Naive thymus-derived CD4-positive, alpha-beta T cell (primary cell): ENCODE measurements around the gene ANKLE2. TPM values are rescaled to one million over a fixed set of nuclear protein-coding genes. Genes with fewer than 3 reads are reported as not detected.

Source experiments
- ATAC-seq: fragments of 150-1000 bp; cut with Tn5 transposase; 2 replicates; pipeline ENCODE4 v1.10.0; 2021; ENCODE audit warnings: mild to moderate bottlenecking, moderate library complexity
- CTCF ChIA-PET: fragments of 350-600 bp; sonication (Branson Sonifier 250); formaldehyde crosslinking; loops from one replicate; lab custom pipeline; 2021; ENCODE audit warnings: antibody characterized with exemption; lab: Charles Lee
- POLR2A ChIA-PET: fragments of 350-600 bp; sonication (Branson Sonifier 250); formaldehyde crosslinking; loops from one replicate; lab custom pipeline; 2021; ENCODE audit warnings: antibody characterized with exemption, inconsistent platforms; lab: Charles Lee
- DNase-seq, 9 donors: peaks; one replicate each; pipeline versions ENCODE4 v3.0.0 to v3.0.0-alpha.2; 2020 to 2022; ENCODE audit warnings: mixed read lengths in 1 of 9
- H3K27ac ChIP-seq: one replicate; pipeline ENCODE4 v1.7.0; 2013; ENCODE audit warnings: mild to moderate bottlenecking, low read depth, low read length, moderate library complexity
- H3K27me3 ChIP-seq, 2 donors: one replicate each; pipeline ENCODE4 v1.7.0; 2013; ENCODE audit warnings: low read length in 2 of 2, mild to moderate bottlenecking in 2 of 2, moderate library complexity in 2 of 2; ENCODE audit not compliant: control insufficient read depth in 2 of 2, insufficient read depth in 2 of 2
- H3K36me3 ChIP-seq, 3 experiments: 1 replicate in 2 of 3; 2 replicates in 1 of 3; pipeline ENCODE4 v1.7.0; 2013; ENCODE audit warnings: low read length in 3 of 3, mild to moderate bottlenecking in 3 of 3, moderate library complexity in 1 of 3; ENCODE audit not compliant: insufficient read depth in 3 of 3, control insufficient read depth in 2 of 3
- H3K4me1 ChIP-seq, 2 donors: one replicate each; pipeline ENCODE4 v1.7.0; 2013; ENCODE audit warnings: low read length in 2 of 2, mild to moderate bottlenecking in 2 of 2, moderate library complexity in 1 of 2; ENCODE audit not compliant: control insufficient read depth in 2 of 2, insufficient read depth in 2 of 2
- H3K4me3 ChIP-seq: 2 replicates; pipeline ENCODE4 v1.7.0; 2013; ENCODE audit warnings: mild to moderate bottlenecking, low read length
- H3K9me3 ChIP-seq, 3 experiments: 1 replicate in 2 of 3; 2 replicates in 1 of 3; pipeline ENCODE4 v1.7.0; 2013; ENCODE audit warnings: low read length in 3 of 3; ENCODE audit not compliant: control insufficient read depth in 2 of 3
- H3K27ac Mint-ChIP-seq, 9 donors: one replicate each; pipeline ENCODE4 v1.8.0; 2020 to 2022; ENCODE audit warnings: mixed read lengths in 9 of 9, mild to moderate bottlenecking in 8 of 9, moderate library complexity in 5 of 9, inconsistent platforms in 2 of 9
- H3K27me3 Mint-ChIP-seq, 5 donors: one replicate each; pipeline ENCODE4 v1.8.0; 2021 to 2022; ENCODE audit warnings: mixed read lengths in 5 of 5, mild to moderate bottlenecking in 1 of 5
- H3K36me3 Mint-ChIP-seq, 5 donors: one replicate each; pipeline ENCODE4 v1.8.0; 2020 to 2022; ENCODE audit warnings: mixed read lengths in 5 of 5, mild to moderate bottlenecking in 3 of 5, inconsistent platforms in 1 of 5
- H3K4me1 Mint-ChIP-seq, 7 donors: one replicate each; pipeline ENCODE4 v1.8.0; 2020 to 2022; ENCODE audit warnings: mixed read lengths in 7 of 7, mild to moderate bottlenecking in 3 of 7, inconsistent platforms in 1 of 7
- H3K4me3 Mint-ChIP-seq, 10 donors: one replicate each; pipeline ENCODE4 v1.8.0; 2020 to 2022; ENCODE audit warnings: mild to moderate bottlenecking in 10 of 10, mixed read lengths in 10 of 10, moderate library complexity in 6 of 10, inconsistent platforms in 2 of 10
- H3K9me3 Mint-ChIP-seq, 11 donors: one replicate each; pipeline ENCODE4 v1.8.0; 2020 to 2022; ENCODE audit warnings: mixed read lengths in 11 of 11, mild to moderate bottlenecking in 4 of 11, inconsistent platforms in 1 of 11, moderate library complexity in 1 of 11
- intact Hi-C, 2 donors: fragments of 100-400 bp; cut with micrococcal nuclease; formaldehyde crosslinking; loops; one replicate each; pipeline ENCODE4 v1.15.1; 2023
- polyA plus RNA-seq, 2 donors: library from polyadenylated mRNA; unstranded; fragments of 300-500 nt; fragmentation: Illumina TruSeq; gene quantifications; one replicate each; pipeline ENCODE4 v1.2.3, GENCODE V29; 2021
- total RNA-seq, 6 experiments: library from RNA in 5 of 6; stranded (reverse) in 5 of 6; gene quantifications; 1 replicate in 5 of 6; 2 replicates in 1 of 6; pipeline ENCODE4 v1.2.3 and lab custom pipeline; 2021 to 2026

Gene ANKLE2
- total and polyA plus RNA-seq, 7 experiments from 2014 or later, result 21.5 to 95.5 (median 78.9) TPM

- H3K36me3 ChIP-seq, result peaks cover 20 to 93% (median 31%) of the 10 kb centered on the region in 3 experiments
- H3K4me3 Mint-ChIP-seq, result no peak overlapping the region
- peaks cover 5 to 11% (median 7%) of the 10 kb centered on the region in 7 donors for H3K4me1 Mint-ChIP-seq
- H3K27me3 ChIP-seq, result no peaks in the 10 kb centered on the region
- ChIA-PET POLR2A (no interaction called here), CTCF (no interaction called here)
- H3K27ac Mint-ChIP-seq, result no peak overlapping the region
- no peak overlapping the region for H3K27ac ChIP-seq
- H3K9me3 Mint-ChIP-seq, result peaks cover 0 to 3% (median 0%) of the 10 kb centered on the region in 11 donors
- peaks cover 9 to 53% (median 24%) of the 10 kb centered on the region in 5 donors for H3K36me3 Mint-ChIP-seq
- no peak overlapping the region for H3K4me3 ChIP-seq
- intact Hi-C loops, result no loop called here
- no peaks in the 10 kb centered on the region for H3K9me3 ChIP-seq
- H3K4me1 ChIP-seq, result peaks cover 0 to 3% of the 10 kb centered on the region in 2 donors
- ATAC-seq, result no peak
- DNase-seq, result no peak
- H3K27me3 Mint-ChIP-seq, result no peaks in the 10 kb centered on the region
These were observed 14.2 kb downstream of the ANKLE2 start for GRCh38 chr12:132747395-132747794.

DNA sequence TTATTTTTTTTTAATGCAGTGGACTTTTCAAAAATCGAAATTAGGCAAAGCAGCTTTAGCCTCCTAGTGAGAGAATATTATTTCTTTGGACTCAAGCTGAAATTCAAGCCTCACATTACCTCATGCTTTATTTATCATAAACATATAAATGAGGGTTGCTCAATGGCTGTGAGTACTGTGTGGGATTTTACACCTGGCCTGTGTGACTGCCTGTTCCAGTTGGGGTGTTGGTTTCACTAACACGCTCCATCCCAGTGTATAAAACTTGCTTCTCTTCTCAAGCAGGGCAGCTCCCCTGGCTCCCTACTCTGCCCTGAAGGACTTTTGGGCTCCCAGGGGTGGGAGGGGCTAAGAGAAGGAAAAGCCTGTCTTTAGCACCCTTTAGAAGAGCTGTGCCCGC lies 15.0 kb downstream of the ANKLE2 start:
- intact Hi-C loops, result no loop called here
- H3K4me1 ChIP-seq, result peaks cover 0 to 6% of the 10 kb centered on the region in 2 donors
- no peaks in the 10 kb centered on the region for H3K27me3 ChIP-seq
- ChIA-PET CTCF (interaction anchor here (0.5 kb wide), 1 partner anchor 55 kb away, joined by 4 read pairs; no protein-coding TSS in a partner anchor), POLR2A (no interaction called here)
- ATAC-seq (no peak), DNase-seq (no peak)
- H3K4me3 ChIP-seq, result no peak overlapping the region
- Mint-ChIP-seq H3K4me1 (peaks cover 5 to 15% (median 9%) of the 10 kb centered on the region in 7 donors), H3K36me3 (peaks cover 10 to 61% (median 29%) of the 10 kb centered on the region in 5 donors), H3K9me3 (peaks cover 0 to 3% (median 0%) of the 10 kb centered on the region in 11 donors), H3K4me3 (no peak overlapping the region), H3K27ac (no peak overlapping the region), H3K27me3 (no peaks in the 10 kb centered on the region)
- no peaks in the 10 kb centered on the region for H3K9me3 ChIP-seq
- H3K27ac ChIP-seq, result no peak overlapping the region
- H3K36me3 ChIP-seq, result peaks cover 24 to 97% (median 34%) of the 10 kb centered on the region in 3 experiments

DNA sequence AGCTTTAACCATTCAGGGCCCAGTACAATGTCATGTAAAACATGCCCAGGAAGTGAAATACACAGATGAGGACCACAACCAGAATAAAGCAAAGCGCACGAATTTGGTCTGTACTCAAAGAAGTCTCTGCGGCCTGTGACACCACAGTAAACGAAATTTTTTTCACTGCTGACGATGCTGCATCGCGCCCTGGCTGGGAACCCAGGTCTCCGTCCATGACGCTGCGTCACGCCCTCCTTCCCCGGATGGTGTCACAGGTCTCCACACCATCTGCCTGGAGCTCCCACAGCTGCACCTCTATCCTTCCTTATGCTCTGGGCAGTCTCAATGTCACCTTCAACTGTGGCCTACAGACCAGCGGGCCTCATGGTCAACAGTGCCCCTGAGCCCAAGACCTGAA lies 17.8 kb downstream of the ANKLE2 start:
- no peaks in the 10 kb centered on the region for H3K9me3 ChIP-seq
- intact Hi-C loops, result no loop called here
- Mint-ChIP-seq H3K9me3 (peaks cover 0 to 3% (median 0%) of the 10 kb centered on the region in 11 donors), H3K4me1 (peaks cover 6 to 15% (median 10%) of the 10 kb centered on the region in 7 donors), H3K27ac (no peak overlapping the region), H3K36me3 (peaks cover 14 to 77% (median 30%) of the 10 kb centered on the region in 5 donors), H3K4me3 (no peak overlapping the region), H3K27me3 (no peaks in the 10 kb centered on the region)
- peaks cover 0 to 6% of the 10 kb centered on the region in 2 donors for H3K4me1 ChIP-seq
- ATAC-seq (no peak), DNase-seq (no peak)
- no peak overlapping the region for H3K27ac ChIP-seq
- ChIA-PET CTCF (no interaction called here), POLR2A (interaction anchor here (0.8 kb wide), 1 partner anchor 18 kb away, joined by 3 read pairs; the partner anchor contains the start of gene ANKLE2)
- H3K36me3 ChIP-seq, result peaks cover 29 to 99% (median 50%) of the 10 kb centered on the region in 3 experiments
- H3K4me3 ChIP-seq, result no peak overlapping the region
- no peaks in the 10 kb centered on the region for H3K27me3 ChIP-seq

DNA sequence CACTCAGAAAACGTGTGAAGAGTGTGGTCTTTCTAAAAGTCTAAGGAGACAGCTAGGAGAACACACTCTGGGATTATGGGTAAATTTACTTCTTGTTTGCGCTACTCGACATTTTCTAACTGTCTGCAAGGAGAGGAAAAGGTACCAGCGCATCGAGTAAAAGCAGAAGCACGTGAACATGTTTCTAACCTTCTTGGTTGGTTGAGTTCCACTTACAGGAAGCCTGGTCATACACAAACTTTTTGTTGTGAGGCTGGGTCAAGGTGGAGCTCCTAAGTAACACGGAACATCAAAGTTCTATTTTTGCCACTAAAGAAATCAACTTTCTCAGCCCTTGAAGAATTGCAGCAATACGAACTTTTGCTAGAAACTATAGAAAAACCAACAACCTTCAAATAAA lies 20.0 kb downstream of the ANKLE2 start:
- CTCF ChIA-PET, result no interaction called here
- Histone ChIP-seq H3K4me1 (peaks cover 0 to 6% of the 10 kb centered on the region in 2 donors), H3K36me3 (peaks cover 17 to 96% (median 41%) of the 10 kb centered on the region in 3 experiments), H3K4me3 (no peak overlapping the region), H3K27me3 (no peaks in the 10 kb centered on the region), H3K27ac (no peak overlapping the region), H3K9me3 (no peaks in the 10 kb centered on the region)
- no peak for DNase-seq
- intact Hi-C loops, result no loop called here
- H3K27me3 Mint-ChIP-seq, result no peaks in the 10 kb centered on the region
- peaks cover 6 to 15% (median 10%) of the 10 kb centered on the region in 7 donors for H3K4me1 Mint-ChIP-seq
- H3K9me3 Mint-ChIP-seq, result peaks cover 0 to 3% (median 0%) of the 10 kb centered on the region in 11 donors
- POLR2A ChIA-PET, result no interaction called here
- H3K36me3 Mint-ChIP-seq, result peaks cover 14 to 70% (median 33%) of the 10 kb centered on the region in 5 donors
- no peak for ATAC-seq
- no peak overlapping the region for H3K4me3 Mint-ChIP-seq
- H3K27ac Mint-ChIP-seq, result peak overlapping the region in 1 of 9 donors; percentile 8

DNA sequence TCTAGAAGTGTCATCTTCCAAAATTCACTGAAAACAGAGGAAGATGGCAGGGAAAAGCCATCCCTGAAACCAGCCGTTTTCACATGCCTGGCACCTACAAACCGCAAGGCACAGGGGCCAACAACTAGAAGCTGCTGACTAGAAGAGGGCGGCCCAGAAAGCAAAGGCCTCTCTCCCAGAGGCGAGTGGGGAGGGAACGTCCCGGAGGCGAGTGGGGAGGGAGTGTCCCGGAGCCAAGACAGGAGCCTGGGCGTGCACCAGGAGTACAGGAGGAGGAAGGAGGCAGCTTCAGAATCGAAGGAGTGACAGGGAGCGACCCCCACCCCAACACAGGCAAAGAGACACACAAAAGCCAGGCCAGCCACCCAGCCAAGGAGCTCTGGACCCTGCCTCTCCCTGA lies 21.0 kb downstream of the ANKLE2 start:
- Mint-ChIP-seq H3K27ac (no peak overlapping the region), H3K4me3 (no peak overlapping the region), H3K9me3 (peaks cover 0 to 3% (median 0%) of the 10 kb centered on the region in 11 donors), H3K27me3 (no peaks in the 10 kb centered on the region), H3K4me1 (peaks cover 6 to 15% (median 10%) of the 10 kb centered on the region in 7 donors), H3K36me3 (peaks cover 14 to 75% (median 33%) of the 10 kb centered on the region in 5 donors)
- Histone ChIP-seq H3K4me1 (peaks cover 0 to 6% of the 10 kb centered on the region in 2 donors), H3K4me3 (no peak overlapping the region), H3K27me3 (no peaks in the 10 kb centered on the region), H3K9me3 (no peaks in the 10 kb centered on the region), H3K27ac (no peak overlapping the region), H3K36me3 (peaks cover 19 to 96% (median 41%) of the 10 kb centered on the region in 3 experiments)
- intact Hi-C loops, result no loop called here
- DNase-seq (peak in 1 of 9 donors; percentile 1), ATAC-seq (no peak)
- CTCF ChIA-PET, result no interaction called here
- POLR2A ChIA-PET, result no interaction called here

- peaks cover 15 to 75% (median 30%) of the 10 kb centered on the region in 5 donors for H3K36me3 Mint-ChIP-seq
- H3K4me3 Mint-ChIP-seq, result no peak overlapping the region
- POLR2A ChIA-PET, result interaction anchor here (0.5 kb wide), 1 partner anchor 11 kb away, joined by 3 read pairs; no protein-coding TSS in a partner anchor
These were observed 21.4 kb downstream of the ANKLE2 start for GRCh38 chr12:132740313-132740646.

More at GRCh38 chr12:132740313-132740646, 21.4 kb downstream of the ANKLE2 start:
- no peak overlapping the region for H3K27ac Mint-ChIP-seq
- Histone ChIP-seq H3K27me3 (no peaks in the 10 kb centered on the region), H3K4me1 (peaks cover 0 to 6% of the 10 kb centered on the region in 2 donors), H3K27ac (no peak overlapping the region), H3K4me3 (no peak overlapping the region), H3K9me3 (no peaks in the 10 kb centered on the region), H3K36me3 (peaks cover 19 to 96% (median 41%) of the 10 kb centered on the region in 3 experiments)
- DNase-seq (no peak), ATAC-seq (no peak)
- CTCF ChIA-PET, result interaction anchor here (0.9 kb wide), 1 partner anchor 26 kb away, joined by 3 read pairs; no protein-coding TSS in a partner anchor
- H3K27me3 Mint-ChIP-seq, result no peaks in the 10 kb centered on the region
- peaks cover 0 to 3% (median 0%) of the 10 kb centered on the region in 11 donors for H3K9me3 Mint-ChIP-seq
- intact Hi-C loops, result no loop called here
- H3K4me1 Mint-ChIP-seq, result peaks cover 6 to 15% (median 10%) of the 10 kb centered on the region in 7 donors
